ENCODE data around the gene STX18.

The STX18 gene

GRCh38 chr4:4390515-4391240, 151.2 kb downstream of the STX18 start:
- Histone ChIP-seq H3K9ac (ENCODE audit: low read length in 5 of 5) (no peak overlapping the region), H3K36me3 (ENCODE audit: control insufficient read depth in 5 of 5, insufficient read depth in 5 of 5, low read length in 5 of 5) (no peaks in the 10 kb centered on the region), H3K27me3 (ENCODE audit: control insufficient read depth in 5 of 5, insufficient read depth in 4 of 5, low read length in 5 of 5) (peaks cover 41 to 76% (median 69%) of the 10 kb centered on the region in 5 donors), H3K9me3 (ENCODE audit: control insufficient read depth in 5 of 5, low read length in 5 of 5) (no peaks in the 10 kb centered on the region), H3K4me1 (ENCODE audit: control insufficient read depth in 5 of 5, insufficient read depth in 5 of 5, low read length in 5 of 5) (peaks cover 0 to 23% (median 18%) of the 10 kb centered on the region in 5 donors), H3K27ac (ENCODE audit: low read depth, low read length) (no peak overlapping the region), H3K4me3 (ENCODE audit: low read depth in 1 of 5, low read length in 5 of 5) (no peak overlapping the region)

DNA sequence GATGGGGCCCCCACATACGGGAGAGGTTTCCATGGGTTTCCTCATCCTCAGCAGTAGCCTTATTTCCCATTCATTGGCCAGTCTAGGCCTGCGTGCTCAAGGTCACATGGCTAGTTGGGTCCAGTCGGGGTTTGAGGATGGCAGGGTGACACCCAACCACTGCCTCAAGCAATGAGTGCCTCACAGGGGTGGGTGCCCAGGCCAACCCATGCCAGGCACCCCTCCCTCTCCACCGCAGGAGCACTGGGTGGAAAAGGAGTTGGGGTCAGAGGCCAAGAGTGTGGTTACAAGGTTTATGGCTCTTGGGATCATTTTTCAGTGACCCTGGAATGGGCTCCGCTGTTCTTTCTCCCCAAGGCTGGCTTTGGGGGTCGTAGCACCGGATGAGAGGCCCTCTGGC, 151.8 kb downstream of the STX18 start:
- Histone ChIP-seq H3K27ac (ENCODE audit: low read depth, low read length) (no peak overlapping the region), H3K27me3 (ENCODE audit: control insufficient read depth in 5 of 5, insufficient read depth in 4 of 5, low read length in 5 of 5) (peaks cover 39 to 77% (median 68%) of the 10 kb centered on the region in 5 donors), H3K36me3 (ENCODE audit: control insufficient read depth in 5 of 5, insufficient read depth in 5 of 5, low read length in 5 of 5) (no peaks in the 10 kb centered on the region), H3K9ac (ENCODE audit: low read length in 5 of 5) (no peak overlapping the region), H3K4me1 (ENCODE audit: control insufficient read depth in 5 of 5, insufficient read depth in 5 of 5, low read length in 5 of 5) (peaks cover 0 to 23% (median 18%) of the 10 kb centered on the region in 5 donors), H3K9me3 (ENCODE audit: control insufficient read depth in 5 of 5, low read length in 5 of 5) (no peaks in the 10 kb centered on the region), H3K4me3 (ENCODE audit: low read depth in 1 of 5, low read length in 5 of 5) (no peak overlapping the region)

DNA sequence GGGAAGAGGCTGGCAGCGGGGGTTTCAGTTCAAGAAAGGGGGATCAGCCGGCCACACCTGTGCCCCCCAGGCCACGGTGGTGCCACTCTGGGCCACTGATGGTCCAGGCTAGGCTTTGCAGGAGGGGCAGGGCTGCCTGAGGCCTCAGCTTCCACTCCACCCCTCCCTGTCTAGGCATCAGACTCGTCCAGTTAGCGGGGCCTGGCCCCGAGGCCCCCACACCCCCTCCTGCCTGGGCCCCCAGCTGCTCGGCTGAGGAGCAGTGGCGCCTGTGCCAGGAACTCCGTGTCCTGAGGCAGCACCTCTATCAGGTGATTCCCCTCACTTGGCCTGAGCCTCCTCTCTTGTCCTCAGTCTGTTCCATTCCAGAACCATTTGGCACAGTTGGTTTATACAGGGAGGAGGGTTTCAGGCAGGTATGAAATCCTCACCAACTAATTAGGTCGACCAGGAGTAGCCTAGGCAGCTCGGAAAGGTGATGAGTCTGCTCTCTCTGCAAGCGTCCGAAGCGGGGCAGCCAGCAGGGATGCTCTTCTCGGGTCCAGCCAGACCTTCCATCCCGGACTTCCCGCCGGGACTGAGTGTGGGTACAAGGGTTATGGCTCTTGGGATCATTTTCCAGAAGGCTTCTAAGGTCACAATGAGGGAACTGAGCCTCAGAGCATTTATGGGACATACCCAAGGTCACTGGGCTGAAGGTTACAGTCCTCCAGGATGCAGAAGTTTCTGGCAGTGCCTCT, 152.8 kb downstream of the STX18 start:
- no peaks in the 10 kb centered on the region for H3K9me3 ChIP-seq (ENCODE audit: control insufficient read depth in 5 of 5, low read length in 5 of 5)
- no peak overlapping the region for H3K9ac ChIP-seq (ENCODE audit: low read length in 5 of 5)
- H3K4me3 ChIP-seq (ENCODE audit: low read depth in 1 of 5, low read length in 5 of 5): no peak overlapping the region
- no peak overlapping the region for H3K27ac ChIP-seq (ENCODE audit: low read depth, low read length)
- H3K36me3 ChIP-seq (ENCODE audit: control insufficient read depth in 5 of 5, insufficient read depth in 5 of 5, low read length in 5 of 5): no peaks in the 10 kb centered on the region
- peaks cover 33 to 84% (median 63%) of the 10 kb centered on the region in 5 donors for H3K27me3 ChIP-seq (ENCODE audit: control insufficient read depth in 5 of 5, insufficient read depth in 4 of 5, low read length in 5 of 5)
- H3K4me1 ChIP-seq (ENCODE audit: control insufficient read depth in 5 of 5, insufficient read depth in 5 of 5, low read length in 5 of 5): peaks cover 0 to 23% (median 18%) of the 10 kb centered on the region in 5 donors

DNA sequence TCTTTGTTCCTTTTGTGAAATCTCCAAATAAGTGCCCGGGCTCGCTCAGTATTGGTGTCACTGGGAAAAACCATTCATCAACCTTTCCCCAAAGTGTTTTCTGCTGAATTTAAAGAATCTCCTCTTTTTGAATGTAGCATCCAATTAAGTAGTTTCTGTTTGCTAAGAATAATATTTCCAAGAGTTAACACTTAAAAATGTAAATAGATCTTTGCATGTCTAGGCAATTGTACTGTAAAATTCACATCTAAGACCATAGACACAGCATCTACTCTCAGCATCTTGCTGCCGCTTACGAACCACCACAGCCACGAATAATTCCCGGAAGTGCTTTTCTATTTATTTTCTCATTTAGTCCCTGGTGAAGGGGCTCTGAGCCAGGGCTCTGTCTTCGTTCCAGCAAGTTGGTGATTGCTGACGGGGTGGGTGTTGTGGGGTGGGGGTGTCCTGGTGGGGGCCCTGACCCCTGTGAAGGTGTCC, 153.5 kb downstream of the STX18 start:
- H3K27ac ChIP-seq (ENCODE audit: low read depth, low read length): no peak overlapping the region
- no peak overlapping the region for H3K9ac ChIP-seq (ENCODE audit: low read length in 5 of 5)
- peaks cover 33 to 81% (median 59%) of the 10 kb centered on the region in 5 donors for H3K27me3 ChIP-seq (ENCODE audit: control insufficient read depth in 5 of 5, insufficient read depth in 4 of 5, low read length in 5 of 5)
- no peak overlapping the region for H3K4me3 ChIP-seq (ENCODE audit: low read depth in 1 of 5, low read length in 5 of 5)
- peaks cover 0 to 23% (median 18%) of the 10 kb centered on the region in 5 donors for H3K4me1 ChIP-seq (ENCODE audit: control insufficient read depth in 5 of 5, insufficient read depth in 5 of 5, low read length in 5 of 5)
- H3K9me3 ChIP-seq (ENCODE audit: control insufficient read depth in 5 of 5, low read length in 5 of 5): no peaks in the 10 kb centered on the region
- H3K36me3 ChIP-seq (ENCODE audit: control insufficient read depth in 5 of 5, insufficient read depth in 5 of 5, low read length in 5 of 5): no peaks in the 10 kb centered on the region

DNA sequence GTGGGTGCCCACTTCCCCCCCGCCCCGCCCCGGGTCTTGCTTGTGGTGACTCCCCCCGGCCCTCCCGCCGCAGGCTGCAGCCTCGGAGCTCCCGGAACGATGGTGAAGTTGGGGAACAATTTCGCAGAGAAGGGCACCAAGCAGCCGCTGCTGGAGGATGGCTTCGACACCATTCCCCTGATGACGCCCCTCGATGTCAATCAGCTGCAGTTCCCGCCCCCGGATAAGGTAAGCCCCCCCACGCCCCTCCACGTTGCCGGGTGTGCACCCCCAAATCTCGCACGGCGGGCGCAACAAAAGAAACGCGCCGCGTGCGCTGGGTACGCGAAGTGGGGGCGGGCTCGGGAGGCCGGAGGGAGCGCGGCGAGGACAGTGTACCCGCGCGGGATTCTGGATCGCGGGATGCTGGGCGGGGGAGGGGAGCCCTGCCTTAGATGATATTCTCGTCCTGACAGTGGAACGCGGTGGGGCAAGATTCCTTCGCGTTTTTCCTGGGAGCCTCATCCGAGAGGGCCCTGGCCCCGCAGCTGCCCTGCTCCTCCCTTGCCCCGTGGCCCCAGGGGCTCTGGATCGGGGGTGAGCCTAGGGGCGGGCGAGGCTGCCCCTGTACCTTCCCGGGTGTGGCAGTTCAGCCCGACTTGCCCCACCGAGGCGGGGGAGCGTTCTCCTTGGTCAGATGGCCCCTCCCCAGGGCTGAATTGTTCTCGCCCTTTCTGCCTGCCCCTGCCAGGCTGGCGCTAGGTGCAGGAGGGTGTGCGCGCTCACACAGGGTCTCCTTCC, 154.1 kb downstream of the STX18 start:
- Histone ChIP-seq H3K36me3 (ENCODE audit: control insufficient read depth in 5 of 5, insufficient read depth in 5 of 5, low read length in 5 of 5) (no peaks in the 10 kb centered on the region), H3K4me3 (ENCODE audit: low read depth in 1 of 5, low read length in 5 of 5) (no peak overlapping the region), H3K27me3 (ENCODE audit: control insufficient read depth in 5 of 5, insufficient read depth in 4 of 5, low read length in 5 of 5) (peaks cover 31 to 80% (median 55%) of the 10 kb centered on the region in 5 donors), H3K9me3 (ENCODE audit: control insufficient read depth in 5 of 5, low read length in 5 of 5) (no peaks in the 10 kb centered on the region), H3K9ac (ENCODE audit: low read length in 5 of 5) (no peak overlapping the region), H3K4me1 (ENCODE audit: control insufficient read depth in 5 of 5, insufficient read depth in 5 of 5, low read length in 5 of 5) (peaks cover 0 to 23% (median 18%) of the 10 kb centered on the region in 5 donors), H3K27ac (ENCODE audit: low read depth, low read length) (no peak overlapping the region)

- H3K27me3 ChIP-seq (ENCODE audit: control insufficient read depth in 5 of 5, insufficient read depth in 4 of 5, low read length in 5 of 5): peaks cover 33 to 75% (median 51%) of the 10 kb centered on the region in 5 donors
- peak within 1 kb of the TSS in 3 of 5 donors; percentile 11 to 54 (median 46) for H3K4me3 ChIP-seq (ENCODE audit: low read depth in 1 of 5, low read length in 5 of 5)
- no peaks in the 10 kb centered on the region for H3K36me3 ChIP-seq (ENCODE audit: control insufficient read depth in 5 of 5, insufficient read depth in 5 of 5, low read length in 5 of 5)
- peaks cover 0 to 23% (median 18%) of the 10 kb centered on the region in 5 donors for H3K4me1 ChIP-seq (ENCODE audit: control insufficient read depth in 5 of 5, insufficient read depth in 5 of 5, low read length in 5 of 5)
- no peak within 1 kb of the TSS for H3K27ac ChIP-seq (ENCODE audit: low read depth, low read length)
- H3K9ac ChIP-seq (ENCODE audit: low read length in 5 of 5): no peak within 1 kb of the TSS
- no peaks in the 10 kb centered on the region for H3K9me3 ChIP-seq (ENCODE audit: control insufficient read depth in 5 of 5, low read length in 5 of 5)
Observed at GRCh38 chr4:4386736-4387392, 155.0 kb downstream of the STX18 start, which contains the start of gene NSG1. TSS of gene NSG1 (plus strand) at chr4:4387102. CDS start at chr4:4387630, 528 bp downstream.

GRCh38 chr4:4386296-4386735, 155.5 kb downstream of the STX18 start:
- no peaks in the 10 kb centered on the region for H3K9me3 ChIP-seq (ENCODE audit: control insufficient read depth in 5 of 5, low read length in 5 of 5)
- H3K4me1 ChIP-seq (ENCODE audit: control insufficient read depth in 5 of 5, insufficient read depth in 5 of 5, low read length in 5 of 5): peaks cover 0 to 23% (median 18%) of the 10 kb centered on the region in 5 donors
- H3K27ac ChIP-seq (ENCODE audit: low read depth, low read length): no peak overlapping the region
- peaks cover 33 to 73% (median 50%) of the 10 kb centered on the region in 5 donors for H3K27me3 ChIP-seq (ENCODE audit: control insufficient read depth in 5 of 5, insufficient read depth in 4 of 5, low read length in 5 of 5)
- H3K9ac ChIP-seq (ENCODE audit: low read length in 5 of 5): no peak overlapping the region
- H3K4me3 ChIP-seq (ENCODE audit: low read depth in 1 of 5, low read length in 5 of 5): peak overlapping the region in 3 of 5 donors; percentile 11 to 54 (median 46)
- no peaks in the 10 kb centered on the region for H3K36me3 ChIP-seq (ENCODE audit: control insufficient read depth in 5 of 5, insufficient read depth in 5 of 5, low read length in 5 of 5)

DNA sequence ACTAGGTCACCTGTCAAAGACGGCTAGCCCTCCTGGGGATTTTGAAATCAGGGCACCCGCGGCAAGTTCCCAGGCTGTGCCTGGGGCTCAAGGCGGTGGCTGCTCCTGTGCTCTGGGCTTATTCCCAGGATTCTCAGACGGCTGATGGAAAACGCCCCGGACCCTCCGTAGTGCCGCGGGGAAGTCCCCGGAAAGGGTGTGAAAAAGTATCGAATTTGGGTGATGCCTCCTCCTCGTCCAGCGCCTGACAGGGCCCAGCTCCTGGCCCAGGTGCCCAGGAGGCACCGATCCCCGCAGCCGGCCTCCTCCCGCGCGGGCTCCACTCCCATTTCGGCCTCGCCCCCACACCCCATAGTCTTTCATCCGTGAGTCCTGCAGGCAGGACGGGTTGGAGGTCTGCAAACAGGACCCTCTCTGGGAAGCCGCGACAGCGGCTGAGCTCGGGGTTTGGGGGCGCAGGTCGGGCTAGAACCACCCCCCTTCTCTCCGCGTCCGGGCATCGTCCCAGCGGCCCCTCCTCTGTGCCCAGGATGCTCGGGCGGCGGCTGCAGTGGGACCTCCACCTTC, 156.0 kb downstream of the STX18 start:
- Histone ChIP-seq H3K4me1 (ENCODE audit: control insufficient read depth in 5 of 5, insufficient read depth in 5 of 5, low read length in 5 of 5) (peaks cover 0 to 23% (median 18%) of the 10 kb centered on the region in 5 donors), H3K9me3 (ENCODE audit: control insufficient read depth in 5 of 5, low read length in 5 of 5) (no peaks in the 10 kb centered on the region), H3K36me3 (ENCODE audit: control insufficient read depth in 5 of 5, insufficient read depth in 5 of 5, low read length in 5 of 5) (no peaks in the 10 kb centered on the region), H3K27ac (ENCODE audit: low read depth, low read length) (no peak overlapping the region), H3K9ac (ENCODE audit: low read length in 5 of 5) (no peak overlapping the region), H3K27me3 (ENCODE audit: control insufficient read depth in 5 of 5, insufficient read depth in 4 of 5, low read length in 5 of 5) (peaks cover 29 to 67% (median 50%) of the 10 kb centered on the region in 5 donors), H3K4me3 (ENCODE audit: low read depth in 1 of 5, low read length in 5 of 5) (no peak overlapping the region)

- peaks cover 0 to 23% (median 18%) of the 10 kb centered on the region in 5 donors for H3K4me1 ChIP-seq (ENCODE audit: control insufficient read depth in 5 of 5, insufficient read depth in 5 of 5, low read length in 5 of 5)
Observed at GRCh38 chr4:4384837-4385236, 157.0 kb downstream of the STX18 start.

More at GRCh38 chr4:4384837-4385236, 157.0 kb downstream of the STX18 start:
- no peak overlapping the region for H3K9ac ChIP-seq (ENCODE audit: low read length in 5 of 5)
- no peak overlapping the region for H3K27ac ChIP-seq (ENCODE audit: low read depth, low read length)
- peaks cover 28 to 59% (median 42%) of the 10 kb centered on the region in 5 donors for H3K27me3 ChIP-seq (ENCODE audit: control insufficient read depth in 5 of 5, insufficient read depth in 4 of 5, low read length in 5 of 5)
- no peaks in the 10 kb centered on the region for H3K36me3 ChIP-seq (ENCODE audit: control insufficient read depth in 5 of 5, insufficient read depth in 5 of 5, low read length in 5 of 5)
- no peaks in the 10 kb centered on the region for H3K9me3 ChIP-seq (ENCODE audit: control insufficient read depth in 5 of 5, low read length in 5 of 5)
- no peak overlapping the region for H3K4me3 ChIP-seq (ENCODE audit: low read depth in 1 of 5, low read length in 5 of 5)
